ENCODE data around the gene ZBTB44. TPM values are rescaled to one million over a fixed set of nuclear protein-coding genes. Genes with fewer than 3 reads are reported as not detected.
"Not testable (repeated sequence)": the region's sequence is repeated elsewhere in the genome, so short reads cannot be mapped to it uniquely, and the experiment has no call there.

Gene ZBTB44
- total and polyA plus RNA-seq, 3 donors from 2014 or later: 103 to 158 (median 125) TPM

DNA sequence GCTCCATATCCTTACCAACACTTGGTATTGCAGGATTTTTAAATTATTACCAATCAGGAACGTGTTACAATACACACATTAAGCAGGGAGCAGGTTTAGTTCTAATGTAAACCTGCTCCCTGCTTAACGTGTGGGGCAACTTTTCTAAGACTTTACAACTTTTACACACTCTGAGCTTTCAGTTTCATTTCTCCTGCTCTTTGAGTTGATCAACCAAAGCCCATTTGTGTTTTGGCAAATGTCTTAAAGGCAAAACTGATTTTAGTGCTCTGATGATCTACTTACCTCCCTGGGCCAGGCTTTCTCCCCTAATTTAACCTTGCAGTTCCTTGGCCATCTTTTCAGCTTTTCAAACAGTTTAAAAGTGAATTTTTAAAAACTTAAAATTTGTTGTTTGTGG is 70.9 kb downstream of the ZBTB44 start:
- no peaks in the 10 kb centered on the region for H3K36me3 ChIP-seq (ENCODE audit: low read depth, missing control alignments)
- WGBS, 2 donors: 70 to 85% methylated on average over 2 of the region's 2 CpGs
- H3K9me3 ChIP-seq: no peaks in the 10 kb centered on the region
- H3K27ac ChIP-seq: no peak overlapping the region
- TF ChIP-seq POLR2A (IDR thresholded peaks at IDR 0.05): no peak
- TF ChIP-seq, protein P1, sequence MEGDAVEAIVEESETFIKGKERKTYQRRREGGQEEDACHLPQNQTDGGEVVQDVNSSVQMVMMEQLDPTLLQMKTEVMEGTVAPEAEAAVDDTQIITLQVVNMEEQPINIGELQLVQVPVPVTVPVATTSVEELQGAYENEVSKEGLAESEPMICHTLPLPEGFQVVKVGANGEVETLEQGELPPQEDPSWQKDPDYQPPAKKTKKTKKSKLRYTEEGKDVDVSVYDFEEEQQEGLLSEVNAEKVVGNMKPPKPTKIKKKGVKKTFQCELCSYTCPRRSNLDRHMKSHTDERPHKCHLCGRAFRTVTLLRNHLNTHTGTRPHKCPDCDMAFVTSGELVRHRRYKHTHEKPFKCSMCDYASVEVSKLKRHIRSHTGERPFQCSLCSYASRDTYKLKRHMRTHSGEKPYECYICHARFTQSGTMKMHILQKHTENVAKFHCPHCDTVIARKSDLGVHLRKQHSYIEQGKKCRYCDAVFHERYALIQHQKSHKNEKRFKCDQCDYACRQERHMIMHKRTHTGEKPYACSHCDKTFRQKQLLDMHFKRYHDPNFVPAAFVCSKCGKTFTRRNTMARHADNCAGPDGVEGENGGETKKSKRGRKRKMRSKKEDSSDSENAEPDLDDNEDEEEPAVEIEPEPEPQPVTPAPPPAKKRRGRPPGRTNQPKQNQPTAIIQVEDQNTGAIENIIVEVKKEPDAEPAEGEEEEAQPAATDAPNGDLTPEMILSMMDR (IDR thresholded peaks at IDR 0.05): no peak
- H3K4me3 ChIP-seq: no peak overlapping the region
- peaks cover 16% of the 10 kb centered on the region for H3K4me1 ChIP-seq
- no peaks in the 10 kb centered on the region for H3K27me3 ChIP-seq
- DNase-seq: no peak
- intact Hi-C loops (cut with DNase I; ENCODE audit: low total_unique reads): no loop called here

DNA sequence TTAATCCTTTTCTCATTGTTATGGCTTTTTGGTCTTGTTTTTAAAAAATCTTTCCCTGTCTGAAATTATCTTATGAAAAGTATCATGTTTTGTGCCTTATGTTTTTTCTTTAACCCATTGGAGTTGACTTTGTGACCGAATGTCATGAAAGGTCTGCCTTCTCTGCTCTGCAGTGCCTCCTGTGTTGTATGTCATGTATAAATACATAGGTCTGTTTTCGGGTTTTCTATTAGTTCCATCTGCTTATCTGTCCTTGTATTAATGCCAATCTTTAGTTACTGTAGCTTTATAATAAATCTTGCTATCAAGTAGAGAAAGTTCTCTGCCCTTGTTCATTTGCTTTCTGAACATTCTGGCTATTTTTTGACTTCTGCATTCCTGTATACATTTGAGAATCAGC is 73.0 kb downstream of the ZBTB44 start:
- no peak for DNase-seq
- H3K4me1 ChIP-seq: peaks cover 11% of the 10 kb centered on the region
- intact Hi-C loops (cut with DNase I; ENCODE audit: low total_unique reads): no loop called here
- H3K9me3 ChIP-seq: no peaks in the 10 kb centered on the region
- H3K27me3 ChIP-seq: no peaks in the 10 kb centered on the region
- H3K36me3 ChIP-seq (ENCODE audit: low read depth, missing control alignments): no peaks in the 10 kb centered on the region
- 69 to 74% methylated on average over 2 of the region's 2 CpGs for WGBS, 2 donors
- no peak overlapping the region for H3K4me3 ChIP-seq
- TF ChIP-seq POLR2A (IDR thresholded peaks at IDR 0.05): no peak
- TF ChIP-seq, protein P1 (IDR thresholded peaks at IDR 0.05): no peak
- H3K27ac ChIP-seq: no peak overlapping the region

GRCh38 chr11:130237282-130238006 is 77.3 kb downstream of the ZBTB44 start:
- Histone ChIP-seq H3K4me1 (no peaks in the 10 kb centered on the region), H3K27ac (no peak overlapping the region), H3K36me3 (ENCODE audit: low read depth, missing control alignments) (no peaks in the 10 kb centered on the region), H3K9me3 (no peaks in the 10 kb centered on the region), H3K4me3 (no peak overlapping the region), H3K27me3 (no peaks in the 10 kb centered on the region)
- DNase-seq: no peak
- WGBS, 2 donors: 90 to 91% methylated on average over 6 of the region's 6 CpGs
- intact Hi-C loops (cut with DNase I; ENCODE audit: low total_unique reads): no loop called here
- no peak for TF ChIP-seq POLR2A (IDR thresholded peaks at IDR 0.05)
- TF ChIP-seq, protein P1 (IDR thresholded peaks at IDR 0.05): no peak

DNA sequence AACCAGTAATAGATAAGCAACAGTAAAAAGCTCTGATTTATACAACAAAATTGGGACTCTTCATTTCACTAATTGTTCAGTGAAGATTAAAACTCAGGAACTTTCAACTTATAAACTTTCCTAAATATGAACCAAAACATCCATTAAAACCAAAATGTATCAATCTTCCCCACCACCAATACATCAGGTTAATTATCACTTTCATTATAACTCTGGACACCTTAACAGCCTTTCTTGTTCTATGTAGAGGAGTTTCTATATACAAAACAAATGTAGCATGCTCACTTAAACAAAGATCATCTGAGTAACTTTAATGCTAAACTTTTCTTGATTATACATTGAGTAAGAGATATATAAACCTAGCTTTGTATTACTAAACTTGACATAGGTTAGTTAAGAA is 80.4 kb downstream of the ZBTB44 start:
- Histone ChIP-seq H3K27me3 (no peaks in the 10 kb centered on the region), H3K27ac (no peak overlapping the region), H3K4me3 (no peak overlapping the region), H3K9me3 (no peaks in the 10 kb centered on the region), H3K36me3 (ENCODE audit: low read depth, missing control alignments) (no peaks in the 10 kb centered on the region), H3K4me1 (no peaks in the 10 kb centered on the region)
- intact Hi-C loops (cut with DNase I; ENCODE audit: low total_unique reads): no loop called here
- TF ChIP-seq, protein P1 (IDR thresholded peaks at IDR 0.05): no peak
- no peak for TF ChIP-seq POLR2A (IDR thresholded peaks at IDR 0.05)
- no peak for DNase-seq

DNA sequence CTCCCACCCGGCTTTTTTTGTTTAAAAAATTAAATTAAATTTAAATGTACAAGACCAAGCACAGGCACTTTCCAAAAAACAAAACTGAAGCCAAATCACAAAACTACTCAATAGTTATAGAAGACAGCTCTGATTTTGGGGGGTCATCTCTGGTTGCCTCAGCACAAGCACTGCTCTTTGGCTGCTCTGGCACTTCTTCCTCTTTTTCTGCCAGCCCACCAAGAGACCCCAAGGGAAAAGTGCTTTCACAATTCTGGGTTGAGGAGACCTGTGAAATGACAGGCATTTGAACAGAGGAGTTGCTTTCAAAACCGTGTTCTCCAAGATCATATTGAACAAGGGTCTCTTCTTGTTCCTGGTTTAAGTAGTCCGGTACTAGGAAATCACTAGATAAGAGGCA is 80.8 kb downstream of the ZBTB44 start:
- H3K27me3 ChIP-seq; H3K36me3 ChIP-seq (ENCODE audit: low read depth, missing control alignments); H3K27ac ChIP-seq; DNase-seq; H3K4me3 ChIP-seq; H3K9me3 ChIP-seq; intact Hi-C loops (cut with DNase I; ENCODE audit: low total_unique reads); H3K4me1 ChIP-seq: not testable (repeated sequence)
- 80 to 82% methylated on average over 3 of the region's 3 CpGs for WGBS, 2 donors

DNA sequence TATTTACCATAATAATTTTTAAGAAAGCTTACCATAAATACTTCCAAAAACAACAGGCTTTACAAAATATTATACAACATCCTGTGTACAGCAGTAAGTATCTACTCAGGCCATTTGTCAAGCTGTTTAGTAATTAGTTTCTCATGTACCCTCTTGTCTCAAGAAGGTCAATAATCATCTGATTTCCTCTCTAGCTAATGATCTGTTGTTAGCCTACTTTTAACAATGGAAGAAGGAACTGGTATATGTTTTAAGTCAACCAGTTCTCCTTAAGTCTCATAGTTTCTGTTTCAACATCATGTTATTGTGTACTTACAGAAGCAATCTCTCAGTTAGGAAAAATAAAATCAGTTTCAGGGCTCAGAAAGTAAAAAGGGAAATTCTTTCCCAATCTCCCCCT is 81.2 kb downstream of the ZBTB44 start:
- H3K27me3 ChIP-seq; intact Hi-C loops (cut with DNase I; ENCODE audit: low total_unique reads); H3K9me3 ChIP-seq; H3K4me3 ChIP-seq; H3K27ac ChIP-seq; H3K36me3 ChIP-seq (ENCODE audit: low read depth, missing control alignments); DNase-seq; H3K4me1 ChIP-seq: not testable (repeated sequence)

Data from testis (tissue), 3 donors.